Measurements from ENCODE around the gene NGEF. TPM values are rescaled to one million over a fixed set of nuclear protein-coding genes. Genes with fewer than 3 reads are reported as not detected.

NGEF gene
- polyA plus RNA-seq, 1 of the 3 experiments (the other 2 are of a cell fraction): 1.4 TPM

- TF ChIP-seq IRF3 (IDR thresholded peaks at IDR 0.05; ENCODE audit: low read depth, low read length): no peak
Observed at GRCh38 chr2:232885264-232885961, 127.6 kb downstream of the NGEF start (continued).

- Histone ChIP-seq H3K27ac (ENCODE audit: low read depth in 2 of 2, low read length in 1 of 2) (no peak overlapping the region), H3K79me2 (ENCODE audit: insufficient read depth) (no peaks in the 10 kb centered on the region), H3K4me1 (ENCODE audit: control insufficient read depth in 1 of 2, insufficient read depth in 2 of 2, low read depth in 1 of 2, low read length in 1 of 2) (no peaks in the 10 kb centered on the region), H3K36me3 (replicated peaks in 1 of 2; ENCODE audit: control insufficient read depth in 1 of 2, insufficient read depth in 2 of 2, low read length in 1 of 2) (no peaks in the 10 kb centered on the region), H2AFZ (ENCODE audit: low read depth) (no peak overlapping the region), H3K9me3 (no peaks in the 10 kb centered on the region), H4K20me1 (ENCODE audit: insufficient read depth) (no peaks in the 10 kb centered on the region), H3K9ac (no peak overlapping the region), H3F3A (replicated peaks; ENCODE audit: insufficient read depth) (no peaks in the 10 kb centered on the region), H3K27me3 (ENCODE audit: insufficient read depth) (no peaks in the 10 kb centered on the region), H3K9me2 (no peaks in the 10 kb centered on the region), H3K4me3 (ENCODE audit: low read depth in 2 of 2, low read length in 1 of 2) (no peak overlapping the region), H3K4me2 (no peak overlapping the region)
- WGBS (ENCODE audit: low lambda C conversion rate): 93% methylated on average over 12 of the region's 27 CpGs
- CTCF ChIA-PET: interaction anchor here (1.0 to 1.2 kb wide), 3 partner anchors 9 to 170 kb away, joined by 3 read pairs; no protein-coding TSS in a partner anchor
- peak; percentile 24 for DNase-seq
- TF ChIP-seq GATA2 (CRISPR knock-in tag; IDR thresholded peaks at IDR 0.05): no peak
- no peak for TF ChIP-seq USF1 (IDR thresholded peaks at IDR 0.05; ENCODE audit: borderline replicate concordance, low read depth)
- no peak for TF ChIP-seq CHD2 (IDR thresholded peaks at IDR 0.05; ENCODE audit: low read length, partially characterized antibody)
- POLR2A ChIA-PET: no interaction called here
Observed at GRCh38 chr2:232884549-232885263, 128.3 kb downstream of the NGEF start.

GRCh38 chr2:232884001-232884421, 129.0 kb downstream of the NGEF start:
- Histone ChIP-seq H3K9me2 (no peaks in the 10 kb centered on the region), H3K4me3 (ENCODE audit: low read depth in 2 of 2, low read length in 1 of 2) (no peak overlapping the region), H3K9ac (no peak overlapping the region), H3K9me3 (no peaks in the 10 kb centered on the region), H4K20me1 (ENCODE audit: insufficient read depth) (no peaks in the 10 kb centered on the region), H3K4me2 (no peak overlapping the region), H3K27ac (ENCODE audit: low read depth in 2 of 2, low read length in 1 of 2) (no peak overlapping the region), H3F3A (replicated peaks; ENCODE audit: insufficient read depth) (no peaks in the 10 kb centered on the region), H3K4me1 (ENCODE audit: control insufficient read depth in 1 of 2, insufficient read depth in 2 of 2, low read depth in 1 of 2, low read length in 1 of 2) (no peaks in the 10 kb centered on the region), H3K27me3 (ENCODE audit: insufficient read depth) (no peaks in the 10 kb centered on the region), H3K79me2 (ENCODE audit: insufficient read depth) (no peaks in the 10 kb centered on the region), H3K36me3 (replicated peaks in 1 of 2; ENCODE audit: control insufficient read depth in 1 of 2, insufficient read depth in 2 of 2, low read length in 1 of 2) (no peaks in the 10 kb centered on the region), H2AFZ (ENCODE audit: low read depth) (no peak overlapping the region)
- CTCF ChIA-PET: interaction anchor here (1.0 to 1.2 kb wide), 4 partner anchors 9 to 170 kb away, joined by 3 read pairs; no protein-coding TSS in a partner anchor
- WGBS (ENCODE audit: low lambda C conversion rate): 86% methylated on average over 8 of the region's 11 CpGs
- DNase-seq: peak; percentile 16
- POLR2A ChIA-PET: no interaction called here
- TF ChIP-seq ELF1 (IDR thresholded peaks at IDR 0.05) (no peak), GATA2 (CRISPR knock-in tag; IDR thresholded peaks at IDR 0.05) (no peak), USF2 (IDR thresholded peaks at IDR 0.05; ENCODE audit: borderline replicate concordance, low read depth, low read length) (no peak), MAX (IDR thresholded peaks at IDR 0.05; ENCODE audit: low read depth) (no peak), RCOR1 (IDR thresholded peaks at IDR 0.05; ENCODE audit: low read length) (no peak), TEAD4 (IDR thresholded peaks at IDR 0.05; ENCODE audit: borderline replicate concordance, insufficient read depth) (no peak), IRF3 (IDR thresholded peaks at IDR 0.05; ENCODE audit: low read depth, low read length) (no peak), RFX5 (IDR thresholded peaks at IDR 0.05; ENCODE audit: low read length) (no peak), ZBTB33 (IDR thresholded peaks at IDR 0.05; ENCODE audit: borderline replicate concordance, low read depth) (no peak), NFIC (IDR thresholded peaks at IDR 0.05; ENCODE audit: borderline replicate concordance) (no peak), RAD21 (IDR thresholded peaks at IDR 0.05; ENCODE audit: low read length) (no peak)
